Loucy (cell line): ENCODE measurements around the gene FRRS1.

Source experiments
- H2AFZ ChIP-seq: fragments of 200-600 bp; sonication (generic); 2 replicates; pipeline ENCODE4 v1.6.0; 2016; ENCODE audit warnings: antibody characterized with exemption, mild to moderate bottlenecking, low read length, moderate library complexity
- H3F3A ChIP-seq: fragments of 200-600 bp; 2 replicates; pipeline ENCODE4 v1.6.0; 2016; ENCODE audit warnings: antibody characterized with exemption, low read depth, mild to moderate bottlenecking
- H3K27me3 ChIP-seq: fragments of 200-600 bp; sonication (generic); 2 replicates; pipeline ENCODE4 v1.6.1; 2014; ENCODE audit warnings: low read length, mild to moderate bottlenecking; ENCODE audit not compliant: insufficient read depth, poor library complexity, severe bottlenecking
- H3K36me3 ChIP-seq: fragments of 200-600 bp; sonication (generic); 2 replicates; pipeline ENCODE4 v1.6.1; 2016; ENCODE audit warnings: low read length; ENCODE audit not compliant: insufficient read depth
- H3K4me1 ChIP-seq: fragments of 200-600 bp; sonication (generic); 2 replicates; pipeline ENCODE4 v1.5.1; 2014; ENCODE audit warnings: low read length, mild to moderate bottlenecking; ENCODE audit not compliant: insufficient read depth, poor library complexity, severe bottlenecking
- H3K4me2 ChIP-seq: fragments of 200-600 bp; sonication (generic); 2 replicates; pipeline ENCODE4 v1.6.0; 2014; ENCODE audit warnings: antibody characterized with exemption, low read length, low read depth, mild to moderate bottlenecking; ENCODE audit not compliant: poor library complexity, severe bottlenecking
- H3K4me3 ChIP-seq: fragments of 200-600 bp; sonication (generic); 2 replicates; pipeline ENCODE4 v1.5.1; 2014; ENCODE audit warnings: low read length, mild to moderate bottlenecking, mixed read lengths; ENCODE audit not compliant: poor library complexity, severe bottlenecking
- H3K79me2 ChIP-seq: fragments of 200-600 bp; sonication (generic); 2 replicates; pipeline ENCODE4 v1.6.1; 2014; ENCODE audit warnings: low read length; ENCODE audit not compliant: insufficient read depth
- H3K9ac ChIP-seq: fragments of 200-600 bp; sonication (generic); 2 replicates; pipeline ENCODE4 v1.6.0; 2014; ENCODE audit warnings: mild to moderate bottlenecking, low read depth, low read length, moderate library complexity; ENCODE audit not compliant: poor library complexity, severe bottlenecking
- H3K9me2 ChIP-seq: fragments of 200-600 bp; sonication (generic); replicated peaks from 2 replicates; pipeline ENCODE4 v1.6.1; 2016; ENCODE audit warnings: low read depth, low read length, mixed read lengths
- H3K9me3 ChIP-seq: fragments of 200-600 bp; sonication (generic); 2 replicates; pipeline ENCODE4 v1.6.1; 2014; ENCODE audit warnings: mild to moderate bottlenecking, antibody characterized with exemption, low read length, low read depth; ENCODE audit not compliant: insufficient read depth
- H4K20me1 ChIP-seq: fragments of 200-600 bp; sonication (generic); 2 replicates; pipeline ENCODE4 v1.6.0; 2014; ENCODE audit warnings: antibody characterized with exemption, low read length, mild to moderate bottlenecking; ENCODE audit not compliant: insufficient read depth, poor library complexity, severe bottlenecking
- EZH2phosphoT487 ChIP-seq: fragments of 200-600 bp; IDR thresholded peaks from 2 replicates; pipeline ENCODE4 v1.6.1; 2018; ENCODE audit warnings: antibody characterized with exemption, mild to moderate bottlenecking, moderate library complexity, borderline replicate concordance
- TF ChIP-seq, protein P1 (sequence below): fragments of 200-600 bp; sonication (generic); conservative IDR thresholded peaks from 2 replicates; pipeline ENCODE4 v1.5.1; 2014; ENCODE audit warnings: mild to moderate bottlenecking, antibody characterized with exemption, low read length

FRRS1 gene

DNA sequence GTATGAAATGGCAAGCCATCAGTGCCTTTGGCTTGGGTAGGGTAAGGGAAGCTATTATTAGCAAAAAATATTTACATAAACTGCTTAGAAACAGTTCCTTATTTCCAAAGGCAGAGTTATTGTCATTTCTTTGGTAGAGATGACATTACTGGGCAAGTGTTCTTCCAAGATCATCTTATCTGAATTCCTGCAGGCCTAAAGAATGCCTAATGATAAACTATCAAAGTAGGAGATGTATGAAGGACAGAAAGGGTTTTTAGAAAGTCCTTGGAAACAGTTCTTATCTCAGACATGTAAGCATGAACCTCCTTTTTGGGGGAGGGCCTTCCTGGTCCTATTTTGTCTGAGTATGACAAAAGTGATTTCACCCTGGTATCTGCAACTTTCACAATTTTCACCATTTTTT, 5.1 kb upstream of the FRRS1 start:
- Histone ChIP-seq H3K36me3 (no peaks in the 10 kb centered on the region), H3K4me3 (no peak overlapping the region), H3K4me2 (no peak overlapping the region), H3K27me3 (no peaks in the 10 kb centered on the region), H3F3A (no peaks in the 10 kb centered on the region), H3K9ac (no peak overlapping the region), H3K4me1 (peaks cover 6% of the 10 kb centered on the region), H3K9me3 (no peaks in the 10 kb centered on the region), H3K79me2 (no peaks in the 10 kb centered on the region), H3K9me2 (no peaks in the 10 kb centered on the region), H4K20me1 (no peaks in the 10 kb centered on the region), H2AFZ (no peak overlapping the region)
- TF ChIP-seq EZH2phosphoT487: no peak
- TF ChIP-seq, protein P1, sequence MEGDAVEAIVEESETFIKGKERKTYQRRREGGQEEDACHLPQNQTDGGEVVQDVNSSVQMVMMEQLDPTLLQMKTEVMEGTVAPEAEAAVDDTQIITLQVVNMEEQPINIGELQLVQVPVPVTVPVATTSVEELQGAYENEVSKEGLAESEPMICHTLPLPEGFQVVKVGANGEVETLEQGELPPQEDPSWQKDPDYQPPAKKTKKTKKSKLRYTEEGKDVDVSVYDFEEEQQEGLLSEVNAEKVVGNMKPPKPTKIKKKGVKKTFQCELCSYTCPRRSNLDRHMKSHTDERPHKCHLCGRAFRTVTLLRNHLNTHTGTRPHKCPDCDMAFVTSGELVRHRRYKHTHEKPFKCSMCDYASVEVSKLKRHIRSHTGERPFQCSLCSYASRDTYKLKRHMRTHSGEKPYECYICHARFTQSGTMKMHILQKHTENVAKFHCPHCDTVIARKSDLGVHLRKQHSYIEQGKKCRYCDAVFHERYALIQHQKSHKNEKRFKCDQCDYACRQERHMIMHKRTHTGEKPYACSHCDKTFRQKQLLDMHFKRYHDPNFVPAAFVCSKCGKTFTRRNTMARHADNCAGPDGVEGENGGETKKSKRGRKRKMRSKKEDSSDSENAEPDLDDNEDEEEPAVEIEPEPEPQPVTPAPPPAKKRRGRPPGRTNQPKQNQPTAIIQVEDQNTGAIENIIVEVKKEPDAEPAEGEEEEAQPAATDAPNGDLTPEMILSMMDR: no peak

DNA sequence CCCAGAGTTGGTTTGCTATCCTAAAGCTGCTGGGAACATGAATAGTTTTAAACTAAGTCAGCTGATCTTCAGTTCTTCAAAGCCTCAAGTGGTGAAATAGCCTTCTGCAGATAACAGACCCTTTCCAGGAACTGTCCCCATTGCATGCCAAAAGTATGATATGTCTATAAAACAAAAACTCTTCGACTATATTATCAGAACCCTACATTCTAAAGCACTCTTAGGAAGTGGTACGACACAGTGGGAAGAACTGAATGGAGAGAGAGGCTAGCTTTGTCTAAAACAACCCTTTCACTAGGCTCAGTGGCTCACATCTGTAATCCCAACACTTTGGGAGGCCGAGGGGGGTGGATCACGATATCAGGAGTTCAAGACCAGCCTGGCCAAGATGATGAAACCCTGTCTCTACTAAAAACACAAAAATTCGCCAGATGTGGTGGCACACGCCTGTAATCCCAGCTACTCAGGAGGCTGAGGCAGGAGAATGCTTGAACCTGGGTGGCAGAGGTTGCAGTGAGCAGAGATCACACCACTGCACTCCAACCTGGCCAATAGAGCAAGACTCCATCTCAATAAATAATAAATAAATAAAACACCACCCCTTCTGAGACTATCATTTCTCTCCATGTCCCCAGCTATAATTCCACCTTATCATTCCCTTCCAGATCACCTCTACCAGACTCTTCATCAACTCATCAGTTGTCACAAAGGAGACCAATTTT, 2.2 kb upstream of the FRRS1 start:
- Histone ChIP-seq H4K20me1 (no peaks in the 10 kb centered on the region), H3K9me2 (no peaks in the 10 kb centered on the region), H3K27me3 (no peaks in the 10 kb centered on the region), H3K4me1 (peaks cover 20% of the 10 kb centered on the region), H3K4me2 (no peak overlapping the region), H2AFZ (no peak overlapping the region), H3K9ac (no peak overlapping the region), H3K36me3 (no peaks in the 10 kb centered on the region), H3K9me3 (no peaks in the 10 kb centered on the region), H3K79me2 (no peaks in the 10 kb centered on the region), H3K4me3 (no peak overlapping the region), H3F3A (no peaks in the 10 kb centered on the region)
- TF ChIP-seq EZH2phosphoT487: no peak
- TF ChIP-seq, protein P1: no peak

DNA sequence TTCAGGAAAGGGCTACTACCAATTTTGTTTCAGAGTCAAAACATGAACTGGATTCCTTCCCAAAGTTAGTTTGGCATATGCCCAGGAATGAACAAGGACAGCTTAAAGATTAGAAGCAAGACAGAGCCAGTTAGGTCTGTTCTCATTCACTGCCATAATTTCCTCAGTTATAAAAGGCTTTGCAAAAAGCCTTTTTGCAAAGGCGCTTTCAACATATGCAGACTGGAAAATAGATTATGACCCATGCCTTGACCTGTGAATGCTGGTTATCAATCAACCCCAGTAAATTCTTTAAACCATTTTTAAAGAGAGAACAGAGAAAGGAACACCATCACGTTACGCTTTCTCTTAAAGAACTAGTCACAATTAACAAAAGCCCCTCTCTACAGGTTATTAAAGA, 1.7 kb upstream of the FRRS1 start:
- Histone ChIP-seq H3K27me3 (no peaks in the 10 kb centered on the region), H3K79me2 (no peaks in the 10 kb centered on the region), H3K9ac (no peak overlapping the region), H3K4me1 (peaks cover 20% of the 10 kb centered on the region), H2AFZ (no peak overlapping the region), H3K36me3 (no peaks in the 10 kb centered on the region), H3K4me2 (no peak overlapping the region), H3K9me3 (no peaks in the 10 kb centered on the region), H3K9me2 (no peaks in the 10 kb centered on the region), H4K20me1 (no peaks in the 10 kb centered on the region), H3F3A (no peaks in the 10 kb centered on the region), H3K4me3 (no peak overlapping the region)
- TF ChIP-seq, protein P1: no peak
- TF ChIP-seq EZH2phosphoT487: no peak
